Bronchial epithelial cell (primary cell): ENCODE measurements around the gene TUBA3E. TPM values are rescaled to one million over a fixed set of nuclear protein-coding genes. Genes with fewer than 3 reads are reported as not detected.
"Not testable (repeated sequence)": the region's sequence is repeated elsewhere in the genome, so short reads cannot be mapped to it uniquely, and the experiment has no call there.

Experiments
- DNase-seq: peaks from one replicate; pipeline ENCODE4 v3.0.0-alpha.2; 2010; ENCODE audit warnings: low read depth
- FAIRE-seq: peaks from 2 replicates; lab custom pipeline; 2011; peaks lifted over from hg19 to GRCh38; lab: Jason Lieb, UNC
- H3K27me3 ChIP-seq: 2 replicates; pipeline ENCODE4 v1.5.1; 2011; ENCODE audit warnings: low read length; ENCODE audit not compliant: control insufficient read depth, insufficient read depth
- H3K36me3 ChIP-seq: 2 replicates; pipeline ENCODE4 v1.5.1; 2011; ENCODE audit warnings: low read length; ENCODE audit not compliant: control insufficient read depth, insufficient read depth
- H3K4me3 ChIP-seq: 2 replicates; pipeline ENCODE4 v1.5.1; 2011; ENCODE audit warnings: mild to moderate bottlenecking, low read depth, low read length, control low read depth
- total RNA-seq: library from RNA; depleted of rRNA; stranded (reverse); fragments of >200 nt; gene quantifications from 2 replicates; pipeline ENCODE4 v1.2.1, GENCODE V29; 2014
- TF ChIP-seq, protein P1 (sequence below): IDR thresholded peaks from 2 replicates; pipeline ENCODE4 v1.5.1; 2011; ENCODE audit warnings: mild to moderate bottlenecking, moderate library complexity, low read length, control low read depth, inconsistent platforms; ENCODE audit not compliant: insufficient read depth, severe bottlenecking

Gene TUBA3E
- total RNA-seq, 1 donor from 2014 or later: not detected

DNA sequence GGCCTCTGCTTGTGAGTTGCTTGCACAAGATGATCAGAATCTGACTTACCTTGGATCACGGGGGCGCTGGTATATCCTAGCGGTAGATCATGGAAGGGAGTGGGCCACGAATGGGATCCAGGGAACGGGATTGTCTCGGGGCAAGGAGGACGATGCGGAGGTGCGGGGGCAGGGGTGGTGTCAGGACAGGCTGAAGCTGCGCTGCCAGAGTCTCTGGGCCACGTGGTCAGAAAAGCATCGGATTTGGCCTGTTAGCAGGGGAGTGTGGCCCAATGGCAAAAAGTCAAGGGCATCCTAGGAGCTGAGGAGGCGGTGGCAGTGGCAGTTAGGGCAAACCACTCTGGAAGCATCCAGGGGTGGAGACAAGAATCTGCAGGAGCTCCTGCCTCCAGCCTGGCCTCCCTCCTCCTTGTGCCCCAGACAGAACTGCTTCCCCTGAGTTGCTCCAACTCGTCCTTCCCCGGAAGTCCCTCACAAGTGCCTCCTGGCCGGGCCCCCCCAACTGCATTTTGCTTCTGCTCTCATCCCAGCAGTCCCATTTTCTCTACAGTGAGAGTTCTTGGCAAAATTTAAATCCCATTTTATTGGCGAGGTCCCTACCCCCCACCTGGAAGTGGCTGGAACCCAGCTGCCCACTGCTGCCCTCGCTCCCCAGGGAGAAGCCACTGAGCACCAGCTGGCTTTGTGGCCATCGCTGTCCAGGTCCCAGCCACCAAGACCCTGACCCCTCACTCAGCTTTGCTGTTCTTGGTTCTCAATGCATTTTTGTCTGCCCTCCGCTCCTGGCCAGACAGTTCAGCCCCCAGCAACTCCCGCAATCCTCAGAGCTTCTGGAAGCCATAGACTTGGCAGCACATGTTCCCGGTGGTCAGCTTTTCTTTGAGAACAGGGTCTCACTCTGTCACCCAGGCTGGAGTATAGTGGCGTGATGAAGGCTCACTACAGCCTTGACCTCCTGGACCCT is 47.8 kb downstream of the TUBA3E start:
- Histone ChIP-seq H3K4me3 (no peak overlapping the region), H3K27me3 (no peaks in the 10 kb centered on the region), H3K36me3 (peaks cover 4% of the 10 kb centered on the region)
- FAIRE-seq: no peak
- no peak for DNase-seq
- TF ChIP-seq, protein P1, sequence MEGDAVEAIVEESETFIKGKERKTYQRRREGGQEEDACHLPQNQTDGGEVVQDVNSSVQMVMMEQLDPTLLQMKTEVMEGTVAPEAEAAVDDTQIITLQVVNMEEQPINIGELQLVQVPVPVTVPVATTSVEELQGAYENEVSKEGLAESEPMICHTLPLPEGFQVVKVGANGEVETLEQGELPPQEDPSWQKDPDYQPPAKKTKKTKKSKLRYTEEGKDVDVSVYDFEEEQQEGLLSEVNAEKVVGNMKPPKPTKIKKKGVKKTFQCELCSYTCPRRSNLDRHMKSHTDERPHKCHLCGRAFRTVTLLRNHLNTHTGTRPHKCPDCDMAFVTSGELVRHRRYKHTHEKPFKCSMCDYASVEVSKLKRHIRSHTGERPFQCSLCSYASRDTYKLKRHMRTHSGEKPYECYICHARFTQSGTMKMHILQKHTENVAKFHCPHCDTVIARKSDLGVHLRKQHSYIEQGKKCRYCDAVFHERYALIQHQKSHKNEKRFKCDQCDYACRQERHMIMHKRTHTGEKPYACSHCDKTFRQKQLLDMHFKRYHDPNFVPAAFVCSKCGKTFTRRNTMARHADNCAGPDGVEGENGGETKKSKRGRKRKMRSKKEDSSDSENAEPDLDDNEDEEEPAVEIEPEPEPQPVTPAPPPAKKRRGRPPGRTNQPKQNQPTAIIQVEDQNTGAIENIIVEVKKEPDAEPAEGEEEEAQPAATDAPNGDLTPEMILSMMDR: no peak

DNA sequence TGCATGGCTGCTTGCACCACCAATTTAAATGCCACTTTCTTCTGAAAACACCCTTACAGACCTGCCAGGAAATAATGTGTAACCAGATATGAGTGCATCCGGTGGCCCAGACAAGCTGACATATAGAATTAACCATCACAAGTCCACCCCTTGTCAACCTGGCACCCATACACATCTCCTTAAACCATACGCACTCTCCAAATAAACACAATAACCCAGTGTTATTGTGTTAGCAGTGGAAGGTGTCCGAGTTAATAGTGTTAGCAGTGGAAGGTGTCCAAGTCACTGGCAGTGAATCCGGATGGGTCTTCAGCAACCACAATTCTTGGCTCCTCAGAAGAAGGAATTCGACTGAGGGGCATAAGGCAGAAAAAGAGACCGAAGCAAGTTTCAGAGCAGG is 49.7 kb downstream of the TUBA3E start:
- not testable (repeated sequence) for H3K27me3 ChIP-seq, H3K36me3 ChIP-seq, H3K4me3 ChIP-seq, FAIRE-seq, DNase-seq

DNA sequence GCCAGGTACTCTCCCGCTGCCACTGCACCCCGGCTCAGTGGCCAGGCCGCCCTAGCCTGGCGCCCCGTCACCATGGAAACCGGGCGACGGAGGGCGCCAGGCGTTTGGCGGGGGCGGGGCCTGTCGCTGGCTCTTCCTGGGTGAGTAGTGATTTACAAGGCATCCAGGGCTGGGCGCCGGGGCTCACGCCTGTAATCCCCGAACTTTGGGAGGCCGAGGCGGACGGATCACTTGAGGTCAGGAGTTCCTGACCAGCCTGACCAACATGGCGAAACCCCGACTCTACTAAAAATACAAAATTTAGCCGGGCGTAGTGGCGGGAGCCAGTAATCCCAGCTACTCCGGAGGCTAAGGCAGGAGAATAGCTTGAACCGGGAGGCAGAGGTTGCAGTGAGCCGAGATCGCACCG is 53.2 kb downstream of the TUBA3E start, which contains the start of gene CCDC74B:
TSS of gene CCDC74B (minus strand) at position 107 of the 409 bp plus-strand sequence. CDS start 116 bp downstream, outside the sequence.
- peak within 1 kb of the TSS; percentile 20 for H3K4me3 ChIP-seq
- DNase-seq: peak; percentile 3
- not testable (repeated sequence) for H3K27me3 ChIP-seq, H3K36me3 ChIP-seq, FAIRE-seq

DNA sequence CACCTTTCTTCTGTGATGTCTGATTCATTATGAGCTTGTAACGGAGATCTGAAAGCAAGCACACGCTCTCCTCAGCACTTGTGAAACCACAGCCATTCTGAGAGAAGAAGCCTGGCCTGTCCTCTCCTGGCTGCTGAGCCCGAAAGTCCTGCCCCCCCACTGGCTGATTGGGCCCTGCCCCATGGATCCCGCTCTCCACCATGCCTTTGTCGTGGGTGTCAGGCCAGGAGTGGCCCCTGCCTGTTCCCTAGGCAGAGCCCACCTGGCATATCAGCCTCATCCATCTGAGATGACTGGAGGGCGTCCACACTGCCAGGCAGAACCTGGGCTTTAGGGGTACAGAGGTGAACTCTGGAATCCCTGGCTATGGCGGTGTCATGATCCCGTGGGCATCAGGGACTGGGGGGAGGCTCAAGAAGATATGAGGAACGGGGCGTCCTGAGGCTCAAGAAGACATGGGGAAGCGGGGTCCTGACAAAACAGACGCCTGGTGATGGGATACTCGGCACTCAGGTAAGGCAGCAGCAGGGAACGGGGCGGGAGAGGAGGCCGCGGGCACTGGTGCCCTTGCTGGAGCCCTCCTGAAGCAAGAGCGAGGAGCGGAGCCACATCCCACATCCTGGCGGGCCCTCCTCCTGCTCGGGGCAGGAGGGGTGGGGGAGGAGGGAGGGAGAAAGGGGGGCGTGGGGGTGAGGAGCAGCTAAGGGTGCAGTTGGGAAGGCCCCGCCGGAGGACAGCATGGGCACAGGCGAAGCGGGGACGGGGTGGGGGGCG is 54.8 kb downstream of the TUBA3E start:
- not testable (repeated sequence) for H3K36me3 ChIP-seq, H3K27me3 ChIP-seq, H3K4me3 ChIP-seq, DNase-seq, FAIRE-seq

DNA sequence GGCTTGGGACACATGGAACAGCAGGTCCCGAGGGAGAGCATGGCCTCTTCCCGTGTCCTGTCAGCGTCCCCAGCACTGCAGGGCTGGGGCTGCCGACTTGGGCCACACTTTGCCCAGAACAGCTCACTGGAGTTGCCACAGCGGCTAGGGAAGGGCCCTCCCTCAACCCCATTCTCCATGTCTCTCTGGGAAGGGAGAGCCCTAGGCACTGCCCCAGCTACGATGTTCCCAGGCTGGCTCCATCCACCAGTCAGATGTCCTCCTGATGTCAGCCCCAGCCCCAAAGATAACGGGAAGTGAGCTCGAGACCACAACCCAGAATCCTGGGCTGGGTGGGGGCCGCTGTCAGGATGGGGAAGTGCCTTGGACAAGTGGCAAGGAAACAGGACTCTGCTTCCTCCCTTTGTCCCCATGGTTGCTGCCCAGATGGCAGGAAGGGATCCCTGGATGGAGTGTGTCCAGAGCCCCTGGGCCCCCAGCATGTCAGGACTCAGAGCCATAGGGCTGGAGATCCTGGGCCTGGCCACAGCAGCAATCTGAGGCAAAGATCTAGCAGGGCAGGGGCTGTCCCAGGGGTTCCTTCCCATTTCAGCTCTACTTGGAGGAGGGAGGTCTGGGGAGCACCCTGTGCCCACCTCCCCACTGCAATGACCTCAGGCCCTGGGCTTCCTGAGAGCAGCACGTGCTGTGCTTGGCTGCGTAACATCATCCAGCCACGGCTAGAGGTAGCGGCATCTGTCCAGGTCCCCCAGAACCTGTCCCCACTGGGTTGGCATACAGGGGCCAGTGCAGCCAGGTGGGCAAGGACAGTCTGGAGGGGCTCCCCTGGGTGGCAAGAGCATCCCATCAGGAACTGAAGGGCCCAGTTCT is 55.6 kb downstream of the TUBA3E start:
- H3K36me3 ChIP-seq, H3K4me3 ChIP-seq, H3K27me3 ChIP-seq, DNase-seq: not testable (repeated sequence)
- FAIRE-seq: peak; percentile 43

Other genes with a start within 250 kb of the TUBA3E start
- under 0.01 TPM in 1 of 2 replicates, not detected in the other for gene RAB6C, start 218.8 kb downstream of the TUBA3E start, total RNA-seq
- gene POTEF, start 69.2 kb downstream of the TUBA3E start, total RNA-seq: not detected in 2 replicates
- gene CCDC74B, start 53.3 kb downstream of the TUBA3E start, total RNA-seq: 0.38 and 0.79 TPM in 2 replicates
- 9.5 TPM in 2 replicates for gene SMPD4, start 16.8 kb downstream of the TUBA3E start, total RNA-seq
- 146 and 217 TPM in 2 replicates for gene MZT2B, start 16.2 kb downstream of the TUBA3E start, total RNA-seq
- gene IMP4, start 144.5 kb upstream of the TUBA3E start, total RNA-seq: 145 and 173 TPM in 2 replicates
- gene PTPN18, start 157.6 kb upstream of the TUBA3E start, total RNA-seq: 12.7 and 14.5 TPM in 2 replicates